Myocyte (in vitro differentiated cells): ENCODE measurements around the gene SEMA3D. TPM values are rescaled to one million over a fixed set of nuclear protein-coding genes. Genes with fewer than 3 reads are reported as not detected.
"Not testable (repeated sequence)": the region's sequence is repeated elsewhere in the genome, so short reads cannot be mapped to it uniquely, and the experiment has no call there.

ENCODE experiments used
- DNase-seq: peaks from one replicate; pipeline ENCODE4 v3.0.0-alpha.2; 2012; ENCODE audit warnings: low read depth
- total RNA-seq: library from RNA; depleted of rRNA; stranded (reverse); fragments of >200 nt; gene quantifications from 2 replicates; pipeline ENCODE4 v1.2.3, GENCODE V29; 2014

The SEMA3D gene
- total RNA-seq, 1 donor from 2014 or later = 0.62 TPM

DNA sequence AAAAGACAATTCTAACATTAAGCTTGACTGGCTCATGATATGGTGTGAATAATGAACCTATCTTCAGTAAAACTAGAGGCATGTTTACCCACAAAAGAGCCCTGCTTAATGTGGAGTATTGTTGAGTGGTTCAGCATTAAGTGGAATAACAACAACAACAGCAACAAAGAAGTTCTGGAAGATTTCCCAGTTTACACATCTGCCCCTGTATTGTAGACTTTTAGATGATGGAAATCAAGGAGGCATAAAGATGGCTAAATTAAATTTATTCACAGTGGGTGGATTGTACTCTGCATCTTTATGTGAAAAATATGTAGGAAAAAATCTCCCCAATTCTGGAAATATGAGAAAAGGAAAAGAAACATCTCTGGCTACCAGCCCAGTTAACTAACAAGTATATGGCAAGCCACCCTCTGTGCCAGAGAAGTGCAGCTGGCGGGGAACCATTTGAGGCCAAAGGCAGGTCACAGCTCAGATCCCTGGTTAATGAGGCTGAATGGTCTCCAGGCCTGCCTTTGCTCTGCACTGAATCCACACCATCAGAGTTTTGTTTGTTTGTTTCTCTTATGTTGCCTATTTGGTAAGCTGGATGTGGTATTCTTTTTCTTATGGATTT lies 186.0 kb downstream of the SEMA3D start:
- DNase-seq = peak; percentile 51

DNA sequence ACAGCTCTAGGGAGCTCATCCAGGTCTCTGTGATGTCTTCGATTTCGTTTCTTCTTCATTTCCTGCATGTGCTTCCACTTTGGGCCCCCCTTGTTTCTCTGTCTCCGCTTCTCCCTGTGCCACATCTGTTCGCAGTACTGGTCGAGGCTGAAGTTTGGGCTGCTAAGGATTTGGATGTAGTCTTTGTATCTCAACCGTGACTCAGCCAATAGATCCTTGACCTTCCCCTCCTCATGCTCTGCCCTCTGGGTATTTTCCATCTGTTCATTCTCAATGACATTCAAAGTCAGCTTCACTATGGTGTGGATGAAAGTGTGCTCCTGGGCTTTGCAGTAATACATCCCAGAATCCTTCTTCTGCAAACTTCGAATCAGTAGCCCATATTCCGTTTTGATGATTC lies 187.4 kb downstream of the SEMA3D start:
- DNase-seq = no peak

DNA sequence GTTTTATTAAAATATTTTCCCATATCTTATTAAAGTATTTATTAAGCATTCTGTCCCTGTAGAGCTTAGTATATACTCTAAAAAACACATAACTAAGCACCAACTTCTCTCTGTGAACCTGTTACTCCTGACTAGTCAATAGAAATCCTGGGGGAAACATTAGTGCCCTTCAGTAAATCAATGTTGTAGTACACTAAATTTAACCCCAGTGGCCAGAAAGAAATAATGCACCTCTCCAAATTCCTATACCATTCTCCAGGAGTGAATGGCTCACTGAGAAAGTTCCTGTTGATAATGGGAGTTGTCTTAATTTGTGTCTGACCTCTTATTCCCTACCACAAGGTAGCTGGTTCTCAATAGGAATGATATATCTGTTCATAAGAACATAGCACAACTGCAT lies 188.2 kb downstream of the SEMA3D start:
- no peak for DNase-seq

DNA sequence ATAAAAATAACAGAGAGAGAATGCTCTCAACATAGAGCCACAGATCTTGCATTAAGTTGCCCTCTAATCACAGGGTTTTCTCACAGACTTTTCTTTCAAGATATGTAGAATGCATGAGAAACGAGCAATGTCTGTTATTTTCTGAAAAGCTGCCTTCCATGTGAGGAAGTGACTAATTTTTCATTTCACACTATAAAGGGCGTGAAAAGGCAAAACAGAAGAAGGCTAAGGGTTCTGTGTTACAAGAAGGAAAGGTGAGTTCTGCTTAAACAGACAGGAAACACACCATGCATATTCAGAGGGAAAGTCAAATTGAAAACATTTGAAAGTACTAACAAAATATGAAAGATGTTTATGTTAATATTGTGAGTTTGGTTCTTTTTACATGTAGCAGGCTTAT lies 189.2 kb downstream of the SEMA3D start:
- no peak for DNase-seq

DNA sequence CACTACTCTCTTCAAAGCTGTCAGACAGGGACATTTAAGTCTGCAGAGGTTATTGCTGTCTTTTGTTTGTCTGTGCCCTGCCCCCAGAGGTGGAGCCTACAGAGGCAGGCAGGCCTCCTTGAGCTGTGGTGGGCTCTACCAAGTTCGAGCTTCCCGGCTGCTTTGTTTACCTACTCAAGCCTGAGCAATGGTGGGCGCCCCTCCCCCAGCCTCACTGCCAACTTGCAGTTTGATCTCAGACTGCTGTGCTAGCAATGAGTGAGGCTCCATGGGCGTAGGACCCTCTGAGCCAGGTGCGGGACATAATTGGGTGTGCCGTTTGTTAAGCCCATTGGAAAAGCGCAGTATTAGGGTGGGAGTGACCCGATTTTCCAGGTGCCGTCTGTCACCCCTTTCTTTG lies 193.9 kb downstream of the SEMA3D start:
- DNase-seq = not testable (repeated sequence)

DNA sequence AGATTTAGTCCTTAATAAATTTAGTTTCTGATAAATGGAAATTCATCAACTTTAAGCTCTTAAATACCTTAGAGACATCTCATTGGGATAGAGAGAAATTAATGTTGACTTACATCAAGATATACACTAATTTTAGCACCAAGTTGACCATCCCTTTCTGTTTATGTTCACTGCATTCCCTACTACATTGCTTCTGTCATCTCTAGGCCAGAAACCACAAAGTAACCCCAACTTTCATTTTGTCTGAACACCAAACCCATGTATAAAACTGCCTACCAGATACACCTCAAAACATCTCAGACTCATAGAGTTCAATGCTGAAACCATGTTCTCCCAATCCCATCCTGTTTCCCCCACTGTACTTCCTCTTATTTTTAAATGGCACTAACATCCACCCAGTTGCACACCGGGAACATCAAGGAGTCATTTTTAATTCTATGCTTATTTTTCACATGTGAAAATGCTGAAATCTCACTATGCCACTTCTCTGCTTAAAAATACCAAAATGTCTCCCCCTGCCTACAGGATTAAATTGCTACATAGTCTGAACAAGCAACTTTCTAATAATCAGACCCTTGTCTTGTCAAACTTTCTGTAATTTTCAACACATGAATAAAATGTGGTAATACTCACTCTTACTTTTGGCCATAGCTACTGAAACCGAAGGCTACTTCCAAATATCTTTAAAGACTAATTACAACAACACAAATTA lies 201.6 kb downstream of the SEMA3D start:
- peak; percentile 26 for DNase-seq

DNA sequence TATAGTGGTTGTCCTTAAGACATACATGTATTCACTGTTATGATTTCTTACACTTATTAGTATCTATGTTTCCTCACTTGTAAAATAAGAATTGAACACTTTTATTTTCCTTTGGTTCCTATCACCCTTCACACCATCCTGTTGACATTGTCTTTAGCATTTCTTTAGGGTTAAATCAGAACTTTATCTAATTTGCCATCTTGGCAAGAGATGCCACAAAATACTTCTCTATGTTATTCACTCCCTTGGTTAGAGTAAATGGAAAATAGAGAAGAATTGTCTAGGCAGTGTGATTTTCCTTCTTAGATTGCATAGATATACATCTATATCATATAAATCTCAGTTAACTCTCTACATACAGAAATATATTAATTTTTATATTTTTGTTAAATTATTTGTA lies 204.7 kb downstream of the SEMA3D start:
- no peak for DNase-seq

DNA sequence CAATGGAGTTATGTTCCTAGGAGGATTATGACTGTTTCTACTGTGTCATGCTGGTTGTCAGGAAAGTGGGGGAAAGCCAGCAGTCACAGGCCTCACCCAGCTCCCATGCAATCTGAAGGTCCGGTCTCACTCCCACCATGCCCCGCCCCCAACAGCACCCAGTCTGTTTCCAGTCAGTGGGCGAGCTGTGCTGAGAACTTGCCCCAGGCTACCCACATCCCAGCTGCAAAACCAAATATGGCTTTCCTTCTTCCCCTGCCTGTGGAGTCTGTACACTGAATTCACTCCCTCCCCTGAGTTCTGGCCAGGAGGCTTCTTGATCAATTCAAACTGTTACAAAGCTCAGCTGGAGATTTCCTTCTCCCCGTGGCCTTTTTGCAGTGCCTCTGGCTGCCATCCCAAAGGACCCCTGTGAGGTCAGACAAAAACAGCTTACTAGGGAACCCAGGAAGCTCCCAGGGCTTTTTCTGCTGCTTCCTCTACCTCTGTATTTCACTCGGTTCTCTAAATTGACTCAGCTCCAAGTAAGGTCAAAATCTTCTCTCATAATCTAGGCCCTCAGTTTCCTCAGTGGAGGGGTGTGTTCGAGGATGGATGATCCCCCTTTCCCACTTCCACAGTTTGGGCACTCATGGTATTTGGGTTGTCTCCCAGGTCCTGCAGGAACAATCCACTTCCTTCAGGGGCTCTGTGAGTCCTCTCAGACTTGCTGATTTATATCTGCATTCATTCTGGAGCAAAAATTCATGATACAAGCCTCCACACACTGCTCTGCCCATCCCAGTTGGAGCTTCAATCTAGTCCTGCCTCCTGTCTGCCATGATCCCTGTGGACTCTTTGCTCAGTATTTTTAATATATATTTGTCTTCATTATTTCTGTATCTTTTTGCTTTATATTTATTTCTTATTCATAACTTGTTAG lies 205.5 kb downstream of the SEMA3D start:
- no peak for DNase-seq

DNA sequence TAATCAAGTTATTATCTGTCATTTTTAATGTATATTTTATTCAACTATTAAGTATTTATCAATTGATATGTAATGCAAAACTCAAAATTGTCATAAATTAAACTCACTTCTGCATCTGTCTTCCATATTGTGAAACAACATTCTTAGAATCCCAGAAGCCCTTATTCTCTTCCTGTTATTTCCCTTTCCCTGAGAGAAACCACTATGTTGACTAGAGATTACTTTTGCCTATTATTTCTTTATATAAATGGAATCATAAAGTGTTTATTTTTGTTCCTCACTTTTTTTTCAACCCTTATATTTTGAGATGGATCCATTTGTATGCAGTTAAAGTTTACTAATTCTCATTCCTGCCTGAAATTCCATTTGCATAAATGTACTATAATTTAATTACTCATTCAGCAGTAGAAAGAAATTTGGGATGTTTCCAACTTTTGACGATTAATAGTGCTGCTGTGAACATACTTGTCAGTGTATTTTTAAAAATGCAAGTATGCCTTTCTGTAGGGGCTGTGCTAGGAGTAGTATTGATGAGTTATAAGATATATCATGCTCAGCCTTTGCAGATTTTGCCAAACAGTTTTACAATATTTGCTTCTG lies 211.2 kb downstream of the SEMA3D start:
- no peak for DNase-seq

DNA sequence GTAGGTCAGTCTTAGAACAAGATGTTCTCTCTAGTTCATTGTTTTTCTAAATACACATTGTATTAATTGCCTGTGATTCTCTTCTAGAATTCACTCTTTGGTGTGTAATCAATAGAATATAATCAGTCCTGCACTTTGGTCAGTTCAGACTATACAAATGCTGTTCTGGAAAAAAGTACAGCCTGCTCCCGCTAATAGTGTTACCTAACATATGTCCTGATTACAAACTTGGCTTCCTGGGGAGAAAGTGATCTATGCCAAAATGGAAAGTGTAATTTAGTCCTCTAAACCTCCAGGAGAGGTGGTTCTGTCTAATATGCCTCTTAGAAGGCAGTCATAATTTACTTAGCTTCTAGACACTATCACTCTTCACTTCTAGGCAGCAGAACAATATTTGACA lies 215.5 kb downstream of the SEMA3D start:
- DNase-seq = no peak

DNA sequence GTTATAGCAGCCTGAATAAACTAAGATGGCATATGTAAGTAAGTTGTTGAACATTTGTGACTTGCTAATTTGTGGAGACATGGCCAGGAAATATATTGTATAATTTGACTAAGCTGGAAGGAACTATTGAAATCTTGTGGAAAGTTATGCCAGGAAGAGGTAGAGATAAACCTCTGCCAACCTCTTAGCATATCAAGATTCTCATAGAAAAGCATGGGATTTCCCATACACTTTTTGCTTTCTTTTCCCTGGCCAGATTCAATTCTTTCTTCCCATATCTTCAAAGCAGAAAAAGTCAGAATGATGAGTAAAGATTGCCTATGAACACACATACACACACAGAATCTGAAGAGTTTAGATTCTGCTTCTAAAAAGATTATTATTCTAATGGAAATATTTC lies 216.2 kb downstream of the SEMA3D start:
- no peak for DNase-seq

DNA sequence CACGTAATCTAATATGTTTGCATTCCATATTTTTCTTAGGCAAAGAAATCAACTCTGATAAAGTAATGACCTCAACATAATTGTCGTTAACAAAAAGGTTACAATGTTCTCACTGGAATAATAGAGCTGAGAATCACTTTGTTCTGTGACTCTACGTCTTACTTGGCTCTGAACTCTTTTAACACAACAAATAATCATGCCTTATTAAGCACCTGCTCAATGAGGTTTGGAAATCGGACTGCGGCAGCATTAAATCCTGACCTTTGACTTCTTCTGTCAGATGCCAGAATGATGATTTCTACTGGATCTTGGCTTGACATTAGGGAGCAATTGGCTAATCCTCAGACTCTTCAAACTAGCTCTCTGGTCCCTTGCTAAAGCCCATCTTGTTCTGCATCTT lies 233.6 kb downstream of the SEMA3D start:
- peak; percentile 28 for DNase-seq

DNA sequence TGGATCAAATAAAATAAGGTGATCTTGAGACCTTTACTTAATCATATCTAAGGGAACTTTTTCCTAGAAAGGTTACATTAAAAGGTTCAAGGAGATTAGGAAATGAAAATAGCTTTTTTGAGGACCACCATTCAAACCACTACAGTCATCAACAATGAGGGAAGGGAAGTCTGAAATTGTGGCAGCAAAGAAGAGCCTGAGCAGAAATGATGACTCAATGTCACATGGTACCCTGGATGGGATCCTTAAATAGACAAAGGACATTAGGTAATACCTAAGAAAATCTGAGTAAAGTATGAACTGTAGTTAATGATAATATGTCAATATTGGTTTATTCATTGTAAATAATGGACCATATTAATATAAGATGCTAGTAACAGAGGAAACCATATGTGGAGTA lies 236.0 kb downstream of the SEMA3D start:
- DNase-seq = peak; percentile 66

DNA sequence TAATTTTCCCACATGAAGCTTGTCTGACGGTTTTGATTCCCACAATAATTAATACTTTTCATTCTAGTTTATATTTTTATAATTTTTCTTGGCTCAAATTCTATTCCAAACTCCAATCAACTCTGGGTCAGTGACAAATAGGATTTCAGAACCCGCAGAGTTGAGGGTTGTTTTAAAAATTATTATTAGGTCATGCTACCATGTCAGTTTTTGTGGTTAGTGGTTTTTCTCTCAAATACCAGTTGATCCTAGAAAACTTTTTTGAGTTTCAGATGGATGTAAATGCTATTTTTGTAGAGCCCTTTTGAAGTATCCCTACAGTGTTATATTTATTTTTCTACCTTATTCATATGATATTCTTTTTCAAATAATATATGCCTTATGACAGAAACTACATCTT lies 237.4 kb downstream of the SEMA3D start:
- DNase-seq = peak; percentile 75

DNA sequence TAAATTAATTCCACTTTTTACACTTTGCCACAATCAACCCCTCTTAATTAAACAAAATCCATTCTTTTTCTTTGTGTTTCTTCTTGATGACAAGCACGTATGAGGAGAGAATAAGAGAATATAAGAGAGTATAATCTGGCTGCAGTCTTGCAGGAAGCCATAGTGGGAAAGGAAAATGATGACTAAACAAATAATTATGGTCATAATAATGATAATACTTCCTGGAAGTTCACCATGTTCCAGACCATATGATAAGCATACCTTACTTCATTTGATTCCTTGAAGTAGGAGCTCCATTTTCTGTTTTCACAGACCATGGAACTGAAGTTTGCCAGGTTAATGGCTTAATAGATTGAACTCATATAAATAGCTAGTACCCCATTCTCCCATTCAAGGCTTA lies 237.8 kb downstream of the SEMA3D start:
- no peak for DNase-seq

DNA sequence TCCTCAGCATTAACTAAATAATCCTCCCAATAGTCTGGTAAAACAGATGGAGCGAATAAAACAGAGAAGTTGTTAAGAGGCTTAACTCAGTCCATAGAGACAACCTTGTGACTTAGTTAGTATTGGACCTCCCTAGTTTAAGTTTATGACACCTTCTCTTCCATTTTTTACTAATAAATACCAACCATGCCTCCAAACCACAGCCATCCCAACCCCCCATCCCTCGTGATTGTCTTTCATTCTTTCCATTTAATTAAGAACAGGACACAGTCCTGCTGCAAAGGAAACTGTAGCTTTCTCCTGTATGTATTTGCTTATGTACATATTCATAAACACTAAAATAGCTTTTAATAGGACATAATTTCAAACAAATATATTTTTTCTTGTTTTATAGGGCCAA lies 238.2 kb downstream of the SEMA3D start:
- no peak for DNase-seq

DNA sequence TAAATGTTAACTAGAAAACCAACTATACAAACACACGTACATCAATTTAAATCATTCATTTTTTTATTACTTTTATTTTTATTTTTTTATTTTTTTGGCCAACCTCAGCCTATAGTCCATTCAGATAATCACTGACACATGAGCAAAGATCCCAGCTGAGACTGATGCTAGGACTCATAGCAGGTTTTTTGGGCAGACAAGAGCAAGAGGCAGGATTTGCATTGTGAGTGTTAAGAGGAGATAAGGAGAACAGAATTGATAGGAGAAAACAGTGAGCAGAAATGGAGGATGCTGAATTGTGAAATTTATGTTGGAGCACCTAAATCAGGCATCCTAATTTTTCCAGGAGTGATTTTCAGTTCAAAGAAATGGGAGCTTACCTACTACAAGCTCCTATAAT lies 240.3 kb downstream of the SEMA3D start:
- DNase-seq = no peak
